Daoy (cell line): ENCODE results near the gene ZFYVE21. TPM values are rescaled to one million over a fixed set of nuclear protein-coding genes. Genes with fewer than 3 reads are reported as not detected.
"Not testable (repeated sequence)": the region's sequence is repeated elsewhere in the genome, so short reads cannot be mapped to it uniquely, and the experiment has no call there.

Experiments used
- DNase-seq: peaks from one replicate; pipeline ENCODE4 v3.0.0-alpha.2; 2015; ENCODE audit warnings: low read depth
- total RNA-seq: library from RNA; depleted of rRNA; stranded (reverse); fragments of >200 nt; shearing (Covaris generic); gene quantifications from 2 replicates; pipeline ENCODE4 v1.2.3, GENCODE V29; 2014; rRNA removed

Gene ZFYVE21
- total RNA-seq, 1 experiment from 2014 or later, result 53.1 TPM

DNA sequence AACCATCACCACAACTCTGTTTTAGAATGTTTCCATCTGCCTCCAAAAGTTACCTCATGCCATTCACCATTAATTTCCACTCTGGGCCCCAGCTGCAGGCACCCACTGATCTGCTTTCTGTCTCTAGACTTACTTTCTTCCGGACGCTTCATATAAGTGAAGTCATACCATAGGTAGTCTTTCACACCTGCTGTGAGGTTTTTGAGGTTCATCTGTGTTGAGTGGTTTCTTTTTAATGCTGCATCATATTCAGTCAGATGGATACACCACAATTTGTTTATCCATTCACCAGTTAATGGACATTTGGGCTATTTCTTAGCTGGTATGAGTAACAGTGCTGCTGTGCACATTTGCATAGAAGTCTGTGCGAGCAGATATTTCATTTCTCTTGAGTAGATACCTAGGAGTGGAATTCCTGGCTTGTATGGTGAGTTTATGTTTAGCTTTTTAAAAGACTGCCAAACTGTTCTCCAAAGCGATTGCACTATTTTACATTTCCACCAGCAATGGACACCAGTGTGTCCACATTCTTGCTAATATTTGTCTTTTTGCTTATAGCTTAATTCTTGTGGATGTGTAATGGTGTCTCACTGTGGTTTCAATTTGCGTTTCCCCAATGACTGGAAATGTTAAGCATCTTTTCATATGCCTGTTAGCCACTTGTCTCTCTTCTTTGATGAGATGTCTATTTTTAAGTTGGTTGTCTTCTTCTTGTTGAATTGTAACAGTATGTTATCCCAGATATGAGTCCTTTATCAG is 48.3 kb downstream of the ZFYVE21 start:
- no peak for DNase-seq

DNA sequence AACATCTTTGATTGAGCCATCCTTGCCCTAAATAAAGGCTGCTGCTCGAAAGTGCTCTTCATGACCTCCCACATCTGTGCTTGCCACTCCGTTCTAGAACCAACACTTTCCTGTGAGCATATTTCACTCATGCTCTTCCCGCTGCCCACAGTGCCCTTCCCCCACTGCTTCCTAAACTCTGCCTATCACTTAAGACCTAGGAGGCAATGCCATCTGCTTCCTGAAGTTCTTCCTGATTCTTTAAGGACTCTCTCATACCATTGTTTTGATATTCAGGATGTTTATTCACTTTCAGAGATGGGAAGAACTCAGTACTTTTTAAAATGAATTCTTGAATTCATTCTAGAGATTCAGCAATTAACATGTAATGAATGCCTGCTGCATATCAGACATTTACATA is 49.9 kb downstream of the ZFYVE21 start:
- no peak for DNase-seq

GRCh38 chr14:103767336-103767894 is 51.8 kb downstream of the ZFYVE21 start:
- no peak for DNase-seq

- no peak for DNase-seq
Observed at GRCh38 chr14:103770500-103770899, 54.9 kb downstream of the ZFYVE21 start.

DNA sequence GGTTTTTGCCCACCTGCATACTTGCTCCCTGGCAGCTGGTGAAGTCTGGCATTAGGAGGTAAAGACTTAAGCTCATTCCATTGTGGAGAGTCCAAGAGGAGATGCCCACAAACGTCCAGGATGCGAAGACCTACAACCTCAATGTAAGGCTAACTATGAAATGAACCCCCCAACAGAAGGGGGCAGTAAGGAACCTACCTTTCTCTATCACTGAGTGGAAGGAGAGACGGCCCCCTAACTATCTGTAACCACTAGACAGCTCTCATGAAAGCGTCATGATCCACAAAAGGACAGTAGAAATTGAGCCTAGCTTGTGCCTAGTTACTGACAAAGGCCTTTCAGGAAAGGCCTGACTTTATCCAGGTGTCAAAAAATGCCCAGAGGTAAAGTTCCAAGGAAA is 55.3 kb downstream of the ZFYVE21 start:
- no peak for DNase-seq

GRCh38 chr14:103772078-103772712 is 56.6 kb downstream of the ZFYVE21 start:
- no peak for DNase-seq

DNA sequence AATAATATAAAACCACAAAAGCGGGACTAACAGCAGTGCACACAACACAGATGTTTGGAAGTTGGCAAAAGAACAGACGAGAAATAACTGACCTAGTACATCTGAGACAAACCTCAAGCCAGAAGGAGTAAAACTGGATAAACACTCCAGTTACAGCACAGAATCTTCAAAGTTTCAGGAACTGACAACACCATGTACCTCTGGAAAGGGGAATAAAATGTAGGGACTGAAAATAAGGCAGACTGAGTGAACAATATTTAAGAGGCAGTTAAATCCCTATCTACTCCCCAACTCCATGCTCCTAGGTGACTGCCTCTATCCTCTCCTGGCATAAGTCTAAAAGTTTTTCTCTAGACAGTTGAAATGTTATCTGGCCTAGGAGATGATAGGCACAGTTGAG is 57.9 kb downstream of the ZFYVE21 start:
- no peak for DNase-seq

- no peak for DNase-seq
Observed at GRCh38 chr14:103775506-103775905, 59.9 kb downstream of the ZFYVE21 start.

DNA sequence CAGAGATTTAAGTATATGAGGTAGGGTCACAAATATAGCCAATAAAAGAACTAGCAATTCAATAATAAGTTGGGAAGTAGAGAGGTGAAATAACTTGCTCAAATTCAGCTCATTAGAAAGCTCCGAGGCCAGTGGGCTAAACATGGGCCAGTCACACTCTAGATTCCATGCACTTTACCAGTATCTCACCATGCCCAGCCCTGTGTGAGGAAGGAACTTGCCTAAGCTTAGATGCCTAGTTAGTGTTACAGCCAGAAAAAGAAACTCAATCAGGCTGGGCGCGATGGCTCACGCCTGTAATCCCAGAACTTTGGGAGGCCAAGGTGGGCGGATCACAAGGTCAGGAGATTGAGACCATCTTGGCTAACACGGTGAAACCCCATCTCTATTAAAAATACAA is 60.7 kb downstream of the ZFYVE21 start:
- DNase-seq, result not testable (repeated sequence)

GRCh38 chr14:103782376-103782775 is 66.8 kb downstream of the ZFYVE21 start:
- no peak for DNase-seq

Other genes with a start within 250 kb of the ZFYVE21 start
- 24.7 and 28.1 TPM in 2 replicates for gene CKB, start 193.0 kb upstream of the ZFYVE21 start, total RNA-seq
- gene TRMT61A, start 186.6 kb upstream of the ZFYVE21 start, total RNA-seq, result 29.5 and 36.8 TPM in 2 replicates
- gene BAG5, start 153.2 kb upstream of the ZFYVE21 start, total RNA-seq, result 23.5 and 28.6 TPM in 2 replicates
- gene COA8, start 152.8 kb upstream of the ZFYVE21 start, total RNA-seq, result 29.4 and 48.2 TPM in 2 replicates
- gene KLC1, start 86.6 kb upstream of the ZFYVE21 start, total RNA-seq, result 178 and 244 TPM in 2 replicates
- gene XRCC3, start 359 bp upstream of the ZFYVE21 start, total RNA-seq, result 48.5 and 76.8 TPM in 2 replicates
- 5.7 and 7.1 TPM in 2 replicates for gene PPP1R13B, start 131.8 kb downstream of the ZFYVE21 start, total RNA-seq
- gene TDRD9, start 212.6 kb downstream of the ZFYVE21 start, total RNA-seq, result not detected in 2 replicates
- not detected in 2 replicates for gene RD3L, start 226.7 kb downstream of the ZFYVE21 start, total RNA-seq